CD4-positive, alpha-beta T cell treated with Interleukin-1 beta for 1 hour (primary cell): ENCODE measurements around the gene RNF38.
"Not testable (repeated sequence)": the region's sequence is repeated elsewhere in the genome, so short reads cannot be mapped to it uniquely, and the experiment has no call there.

Experiments
- DNase-seq, 2 donors: peaks; one replicate each; pipeline ENCODE4 v3.0.0-alpha.2; 2020 to 2022

The RNF38 gene

GRCh38 chr9:36402536-36402935 is 2.5 kb upstream of the RNF38 start:
- DNase-seq = no peak

DNA sequence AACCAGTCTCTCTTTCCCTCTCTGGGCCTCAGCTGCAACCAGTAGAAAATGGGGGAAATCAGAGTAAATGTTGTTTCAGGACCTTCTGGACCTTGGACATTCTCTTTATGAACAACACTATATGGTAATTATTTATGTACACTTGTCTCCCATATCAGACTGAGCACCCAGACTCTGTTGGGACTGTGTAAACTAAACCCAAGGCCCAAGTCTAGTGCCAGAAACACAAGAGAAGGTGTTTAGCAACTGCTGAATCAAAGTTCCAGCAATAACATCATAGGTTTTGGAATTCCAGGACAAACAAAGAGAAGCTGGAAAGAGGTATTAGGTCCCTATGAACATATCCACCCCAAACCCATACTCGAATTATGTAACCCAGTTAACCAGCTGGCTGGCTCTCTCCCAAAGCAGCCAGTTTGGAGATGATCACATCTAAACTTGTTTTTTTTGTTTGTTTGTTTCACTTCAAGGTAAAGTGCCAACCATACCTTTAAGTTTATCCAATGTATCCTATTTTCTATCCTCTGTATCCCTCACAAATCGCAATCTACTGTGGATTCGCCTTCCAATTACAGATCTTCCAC is 1.9 kb upstream of the RNF38 start:
- DNase-seq = no peak

- DNase-seq = no peak
Measured at GRCh38 chr9:36401164-36401740, 1.2 kb upstream of the RNF38 start.

DNA sequence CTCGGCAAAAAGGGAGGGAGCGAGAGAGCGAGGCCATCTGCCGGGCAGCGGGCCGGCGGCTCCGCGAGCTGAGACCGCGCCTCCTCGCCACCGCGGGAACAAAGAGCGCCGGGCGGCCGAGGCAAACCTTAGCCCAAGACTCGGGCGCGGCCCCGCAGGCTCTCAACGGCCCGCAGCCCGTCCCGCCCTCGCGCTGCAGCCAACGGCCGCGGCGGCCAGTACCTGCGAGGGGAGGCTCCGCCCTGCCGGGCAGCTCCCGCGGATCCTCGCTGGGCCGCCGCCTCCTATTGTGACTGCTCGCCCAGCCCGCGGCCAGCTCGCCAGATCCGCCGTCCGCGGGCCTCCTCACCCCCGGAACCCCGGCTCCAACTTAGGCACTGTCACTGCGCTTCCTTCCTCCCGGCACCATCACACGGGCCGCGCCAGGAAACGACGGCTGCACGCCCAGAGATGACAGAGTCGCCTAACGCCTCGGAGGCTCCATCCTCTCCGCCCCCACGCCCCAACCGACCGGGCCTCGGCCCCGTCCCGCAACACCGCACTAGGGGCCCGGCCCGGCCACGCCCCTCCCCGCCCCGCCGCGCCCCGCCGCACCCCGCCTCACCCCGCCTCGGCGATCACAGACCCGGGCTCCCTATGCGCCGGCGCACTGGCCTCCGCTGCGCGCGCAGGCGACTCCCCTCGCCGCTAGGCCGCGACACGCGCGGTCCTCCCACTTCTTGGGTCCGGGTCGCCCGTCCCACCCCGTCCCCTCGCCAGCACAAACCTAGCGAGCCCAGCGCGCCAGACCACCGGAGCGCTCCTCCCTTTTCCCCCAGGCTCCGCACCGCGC is 479 bp upstream of the RNF38 start:
- DNase-seq = peak; percentile 92

GRCh38 chr9:36398745-36399144 is 1.3 kb downstream of the RNF38 start:
- no peak for DNase-seq

- no peak for DNase-seq
Measured at GRCh38 chr9:36396985-36397384, 3.1 kb downstream of the RNF38 start.

DNA sequence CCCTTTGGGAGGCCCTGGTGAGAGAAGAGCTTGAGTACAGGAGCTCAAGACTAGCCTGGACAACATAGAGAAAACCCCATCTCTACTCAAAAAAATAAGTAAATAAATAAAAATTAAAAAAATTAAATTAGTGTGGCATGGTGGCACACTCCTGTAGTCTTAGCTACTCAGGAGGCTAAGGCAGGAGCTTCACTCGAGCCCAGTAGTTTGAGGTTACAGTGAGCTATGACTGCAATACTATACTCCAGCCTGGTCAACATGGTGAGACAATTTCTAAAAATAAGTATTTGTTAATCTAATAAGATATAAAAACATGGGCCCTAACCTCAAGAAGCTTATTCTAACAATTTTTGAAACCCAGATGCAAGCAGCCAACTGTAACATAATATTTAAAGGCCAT is 7.6 kb downstream of the RNF38 start:
- no peak for DNase-seq

DNA sequence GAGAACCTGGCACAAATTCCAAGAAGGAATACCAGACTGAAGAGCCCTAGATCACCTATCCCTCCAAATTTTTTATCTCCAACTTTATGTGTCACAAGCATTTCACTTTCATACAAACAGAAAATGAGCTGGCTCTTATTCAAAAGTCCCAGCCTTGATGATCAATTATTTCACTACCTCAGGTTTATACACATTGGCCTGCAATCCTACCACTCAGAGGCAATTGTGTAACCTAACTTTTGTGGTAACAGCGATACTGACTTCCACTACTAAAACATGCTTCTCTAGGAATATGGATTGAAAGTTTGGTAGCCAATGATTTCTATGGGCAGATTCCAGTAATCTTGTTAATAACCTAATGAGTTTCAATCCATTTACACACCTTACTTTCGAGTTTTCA is 10.5 kb downstream of the RNF38 start:
- DNase-seq = no peak

DNA sequence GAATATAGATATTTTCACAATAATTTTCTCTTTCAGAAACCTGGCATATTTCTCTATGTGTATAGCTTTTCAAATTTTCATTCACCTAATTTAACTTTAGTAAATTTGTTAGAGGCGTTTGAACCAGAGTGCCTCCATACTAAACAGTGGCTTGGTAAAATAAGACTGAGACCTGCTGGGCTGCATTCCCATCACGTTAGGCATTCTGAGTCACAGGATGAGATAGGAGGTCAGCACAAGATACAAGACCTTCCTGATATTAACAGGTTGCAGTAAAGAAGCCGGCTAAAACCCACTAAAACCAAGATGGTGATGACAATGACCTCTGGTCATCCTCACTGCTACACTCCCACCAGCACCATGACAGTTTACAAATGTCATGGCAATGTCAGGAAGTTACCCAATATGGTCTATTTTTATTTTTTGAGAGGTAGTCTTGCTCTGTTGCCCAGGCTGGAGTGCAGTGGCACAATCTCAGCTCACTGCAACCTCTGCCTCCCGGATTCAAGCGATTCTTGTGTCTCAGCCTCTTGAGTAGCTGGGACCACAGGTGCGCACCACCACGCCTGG is 13.6 kb downstream of the RNF38 start:
- not testable (repeated sequence) for DNase-seq

DNA sequence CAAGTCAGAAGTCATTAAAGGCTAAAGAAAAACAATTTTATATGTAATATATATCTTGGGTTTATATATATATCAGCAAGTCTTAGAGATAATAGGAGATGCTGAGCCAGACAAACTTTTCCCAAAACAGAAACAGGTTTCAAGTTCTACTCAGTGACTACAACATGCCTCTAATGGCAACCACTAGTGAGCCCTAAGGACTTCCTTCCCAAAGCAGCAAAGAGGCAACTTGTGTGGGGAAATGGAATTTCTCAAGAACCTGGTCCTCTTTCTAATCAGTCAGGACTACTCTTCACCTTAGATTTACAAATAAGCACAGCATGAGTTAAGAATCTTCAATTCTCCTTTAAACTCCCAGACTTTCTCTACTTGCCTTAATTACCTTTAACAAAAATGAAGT is 17.6 kb downstream of the RNF38 start:
- DNase-seq = no peak

GRCh38 chr9:36364577-36364976 is 35.5 kb downstream of the RNF38 start:
- DNase-seq = no peak

DNA sequence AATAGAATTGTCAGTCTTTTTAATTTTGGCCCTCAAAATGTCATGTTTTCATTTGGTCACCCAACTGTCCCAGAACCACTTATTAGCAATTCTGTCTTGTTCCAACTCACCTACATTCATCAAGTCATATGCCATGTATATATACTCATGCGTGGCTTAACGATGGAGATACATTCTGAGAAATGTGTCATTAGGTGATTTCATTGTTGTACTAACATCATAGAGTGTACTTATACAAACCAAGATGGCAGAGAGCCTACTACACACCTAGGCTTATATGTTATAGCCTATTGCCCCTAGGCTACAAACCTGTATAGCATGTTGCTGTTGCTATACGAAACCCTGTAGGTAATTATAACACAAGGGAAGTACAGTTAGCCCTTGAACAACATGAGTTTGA is 36.6 kb downstream of the RNF38 start:
- no peak for DNase-seq

GRCh38 chr9:36358486-36358885 is 41.6 kb downstream of the RNF38 start:
- no peak for DNase-seq

DNA sequence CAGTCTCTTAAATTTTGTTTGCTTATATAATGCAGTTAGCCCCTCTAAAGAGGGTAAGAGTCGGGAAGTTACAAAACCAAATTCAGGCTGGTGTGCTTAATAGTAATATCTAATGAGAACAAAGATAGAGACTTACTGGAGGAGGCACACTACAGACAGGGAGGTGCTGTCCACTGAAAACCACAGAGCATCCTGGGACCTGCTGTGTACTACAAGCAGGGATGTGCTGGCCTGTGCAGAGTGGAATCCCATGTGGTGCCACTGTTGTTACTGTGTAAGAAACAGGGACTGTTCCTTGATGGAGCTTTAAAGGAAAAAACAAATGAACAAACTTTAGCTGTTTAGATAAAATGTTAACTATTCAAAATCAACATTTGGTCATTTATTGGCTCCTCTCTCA is 42.4 kb downstream of the RNF38 start:
- no peak for DNase-seq

DNA sequence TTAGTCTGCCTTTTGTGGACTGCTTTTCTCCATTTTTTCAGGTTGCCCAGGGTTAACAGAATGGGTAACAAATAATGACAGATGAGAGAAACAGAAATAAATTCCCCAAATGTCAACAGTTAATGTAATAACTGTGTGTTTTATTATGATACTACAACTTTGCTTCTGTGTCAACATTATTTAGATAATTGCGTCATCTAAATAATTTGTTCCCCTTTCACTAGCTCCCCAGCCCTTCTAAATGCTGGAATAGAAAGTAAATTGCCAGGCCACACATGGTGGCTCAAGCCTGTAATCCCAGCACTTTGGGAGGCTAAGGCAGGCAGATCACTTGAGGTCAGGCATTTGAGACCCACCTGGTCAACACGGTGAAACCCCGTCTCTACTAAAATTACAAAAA is 53.5 kb downstream of the RNF38 start:
- DNase-seq = no peak

- DNase-seq = no peak
Measured at GRCh38 chr9:36345103-36345846, 54.8 kb downstream of the RNF38 start.

- DNase-seq = no peak
Measured at GRCh38 chr9:36341936-36342577, 58.0 kb downstream of the RNF38 start.

DNA sequence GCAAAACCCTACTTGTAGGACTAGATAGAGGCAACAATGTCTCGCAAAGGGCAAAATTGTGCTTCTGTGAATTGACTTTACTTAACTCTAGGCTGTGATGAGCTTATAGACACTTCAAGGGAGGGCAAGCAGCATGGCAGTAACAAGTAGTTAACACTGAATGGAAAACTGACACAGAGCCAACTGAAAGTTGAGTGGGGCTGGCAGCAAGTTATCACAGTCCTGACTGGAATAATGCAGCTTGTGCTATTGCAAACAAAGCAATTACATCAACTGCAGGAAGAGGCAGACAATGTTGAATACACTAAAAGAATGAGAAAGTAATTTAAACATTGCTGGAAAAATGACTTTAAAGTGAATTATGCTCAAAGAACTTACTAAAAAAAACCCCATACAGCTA is 62.2 kb downstream of the RNF38 start:
- DNase-seq = no peak

- no peak for DNase-seq
Measured at GRCh38 chr9:36337002-36337401, 63.1 kb downstream of the RNF38 start.

DNA sequence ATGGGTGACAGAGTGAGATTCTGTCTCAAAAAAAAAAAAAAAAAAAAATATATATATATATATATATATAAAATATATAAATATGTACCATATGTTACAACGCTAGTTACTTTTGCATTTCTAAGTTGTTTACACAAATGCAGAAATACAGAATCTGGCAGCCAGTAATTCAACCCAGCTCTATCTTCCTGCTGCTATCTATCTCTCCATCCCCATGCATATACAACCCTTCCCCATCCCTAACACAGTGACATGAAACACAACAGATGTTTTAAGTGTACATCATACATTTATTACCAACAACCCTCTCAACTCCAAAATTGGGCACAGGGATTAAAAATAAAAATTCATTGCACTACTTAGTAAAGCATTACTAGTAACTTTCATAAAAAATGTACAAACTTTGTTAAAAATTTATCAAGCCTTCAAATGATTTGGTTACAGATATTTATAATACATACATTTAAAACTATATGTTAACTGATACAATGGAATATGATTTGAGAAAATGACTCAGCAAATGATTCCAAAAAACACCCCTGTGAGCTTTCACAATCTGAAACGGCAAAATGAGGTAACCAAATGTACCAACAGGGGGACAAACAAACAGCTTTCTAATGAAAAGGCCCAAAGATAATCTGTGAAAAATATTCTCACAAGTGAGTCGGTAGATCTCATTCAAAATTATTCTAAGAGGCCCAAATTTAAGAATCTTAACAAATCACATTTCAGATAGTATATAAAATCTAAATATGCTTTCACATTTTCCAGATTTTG is 63.8 kb downstream of the RNF38 start:
- DNase-seq = no peak

DNA sequence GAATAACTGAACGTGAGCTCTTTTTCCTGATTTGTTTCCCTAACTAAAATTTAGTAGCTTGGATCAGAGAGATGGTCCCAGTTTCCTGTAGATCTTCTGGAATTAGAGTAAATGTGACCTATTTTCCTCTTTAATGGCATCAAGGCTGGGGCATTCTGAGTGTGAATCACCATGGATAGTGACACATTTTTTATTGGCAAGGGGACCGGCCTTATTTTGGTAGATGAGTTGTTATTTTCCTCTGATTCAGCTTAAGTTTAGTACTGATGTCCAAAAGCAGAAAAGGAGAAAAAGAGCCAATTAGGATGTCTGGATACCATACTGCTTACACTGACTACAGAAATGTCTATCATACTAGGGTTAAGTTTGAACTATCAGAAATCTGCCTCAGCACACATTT is 68.1 kb downstream of the RNF38 start:
- DNase-seq = no peak
